Chondrocyte (in vitro differentiated cells): ENCODE results near the gene JPH3. TPM values are rescaled to one million over a fixed set of nuclear protein-coding genes. Genes with fewer than 3 reads are reported as not detected.

Experiments
- DNase-seq: peaks from one replicate; pipeline ENCODE4 v3.0.0; 2021; ENCODE audit warnings: mixed read lengths, low spot score
- H3K27ac Mint-ChIP-seq: one replicate; pipeline ENCODE4 v1.8.0; 2021; ENCODE audit warnings: mild to moderate bottlenecking, moderate library complexity, mixed read lengths; ENCODE audit not compliant: unreplicated experiment
- H3K27me3 Mint-ChIP-seq: 2 replicates; pipeline ENCODE4 v1.8.0; 2021; ENCODE audit warnings: low read depth, mixed read lengths
- H3K36me3 Mint-ChIP-seq: 2 replicates; pipeline ENCODE4 v1.8.0; 2021; ENCODE audit warnings: low read depth, mixed read lengths
- H3K4me1 Mint-ChIP-seq: 2 replicates; pipeline ENCODE4 v1.8.0; 2021; ENCODE audit warnings: low read depth, mild to moderate bottlenecking, mixed read lengths
- H3K4me3 Mint-ChIP-seq: one replicate; pipeline ENCODE4 v1.8.0; 2021; ENCODE audit warnings: mild to moderate bottlenecking, moderate library complexity, mixed read lengths; ENCODE audit not compliant: unreplicated experiment
- H3K9me3 Mint-ChIP-seq: 2 replicates; pipeline ENCODE4 v1.8.0; 2021; ENCODE audit warnings: low read depth, mixed read lengths
- CTCF ChIP-seq: fragments of 200-600 bp; sonication (generic); IDR thresholded peaks from 2 replicates; pipeline ENCODE4 v1.5.0; 2021; ENCODE audit warnings: antibody characterized with exemption, mild to moderate bottlenecking, moderate library complexity
- total RNA-seq: library from RNA; stranded (reverse); gene quantifications from 3 replicates; pipeline ENCODE4 v1.2.1, GENCODE V29; 2021

Gene JPH3
- total RNA-seq, 1 donor from 2014 or later, result 1.2 TPM

DNA sequence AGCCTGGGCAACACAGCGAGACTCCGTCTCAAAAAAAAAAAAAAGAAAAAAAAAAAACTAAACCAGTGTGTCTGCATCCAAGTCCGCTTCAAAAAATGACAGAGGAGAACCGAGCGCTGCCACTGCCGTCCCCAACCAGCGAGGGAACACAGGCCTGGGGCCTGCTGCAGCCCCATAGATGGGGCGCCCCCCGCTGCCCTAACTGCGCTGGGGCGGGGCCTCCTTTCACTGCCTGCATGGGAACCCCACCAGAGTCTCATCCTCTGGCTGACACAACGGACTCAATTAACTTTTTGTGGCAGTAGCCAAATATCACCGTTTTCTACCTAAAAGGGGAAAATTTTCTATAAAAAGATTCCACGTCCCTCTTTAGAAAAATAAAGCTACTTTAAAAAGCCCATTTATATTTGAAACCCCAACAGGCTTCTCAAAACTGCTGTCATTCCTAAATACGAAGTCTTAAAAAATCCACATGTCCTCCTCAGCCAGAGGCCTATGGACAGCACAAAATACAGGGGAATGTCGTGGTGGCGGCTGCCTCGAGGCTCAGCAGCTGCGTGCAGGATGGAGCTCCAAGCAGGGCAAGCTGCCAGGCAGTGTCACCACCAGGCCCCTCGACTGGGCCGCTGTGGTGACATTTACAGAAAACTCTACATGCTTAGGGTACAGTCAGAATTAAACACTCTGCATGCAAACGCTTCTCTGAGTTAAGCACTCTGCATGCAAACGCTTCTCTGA, 133.1 kb downstream of the JPH3 start:
- H3K36me3 Mint-ChIP-seq, result peaks cover 12% of the 10 kb centered on the region
- no peaks in the 10 kb centered on the region for H3K4me1 Mint-ChIP-seq
- no peak for TF ChIP-seq CTCF
- H3K9me3 Mint-ChIP-seq, result no peaks in the 10 kb centered on the region
- H3K27me3 Mint-ChIP-seq, result no peaks in the 10 kb centered on the region
- no peak overlapping the region for H3K4me3 Mint-ChIP-seq
- no peak overlapping the region for H3K27ac Mint-ChIP-seq
- DNase-seq, result no peak

DNA sequence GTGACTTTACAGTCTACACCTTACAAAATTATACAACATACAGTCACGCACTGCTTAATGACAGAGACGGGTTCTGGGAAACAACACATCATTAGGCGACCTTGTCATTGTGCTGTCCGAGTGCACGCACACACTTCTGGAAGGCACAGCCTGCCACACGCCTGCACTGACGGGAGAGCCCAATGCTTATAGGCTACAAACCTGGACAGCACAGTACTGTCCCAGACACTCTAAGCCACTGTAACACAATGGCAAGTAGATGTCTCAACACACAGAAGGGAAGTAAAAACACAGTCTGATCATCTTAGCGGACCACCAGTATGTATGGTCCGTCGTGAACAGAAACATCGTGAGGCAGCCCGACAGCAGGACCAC, 133.7 kb downstream of the JPH3 start:
- no peak for DNase-seq
- Mint-ChIP-seq H3K9me3 (no peaks in the 10 kb centered on the region), H3K27ac (no peak overlapping the region), H3K4me1 (no peaks in the 10 kb centered on the region), H3K27me3 (no peaks in the 10 kb centered on the region), H3K36me3 (peaks cover 14% of the 10 kb centered on the region), H3K4me3 (no peak overlapping the region)
- no peak for TF ChIP-seq CTCF

DNA sequence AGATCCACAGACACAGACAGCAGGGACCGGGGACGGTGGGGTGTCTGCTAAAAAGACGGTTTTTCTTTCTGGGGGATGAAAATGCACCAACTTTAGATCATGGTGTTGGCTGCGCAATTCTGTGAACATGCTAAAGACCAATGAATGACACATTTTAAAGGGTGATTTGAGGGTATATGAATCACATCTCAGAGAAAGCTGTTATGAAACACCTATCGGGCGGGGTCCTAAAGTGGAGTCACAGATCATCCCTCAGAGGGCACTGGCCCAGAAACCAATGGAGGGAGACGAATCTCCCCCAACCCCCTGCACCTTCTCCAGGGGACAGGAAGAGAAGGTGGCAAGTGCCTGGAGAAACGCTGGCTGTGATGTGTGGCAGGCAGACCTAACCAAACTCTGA, 137.5 kb downstream of the JPH3 start:
- peaks cover 7% of the 10 kb centered on the region for H3K36me3 Mint-ChIP-seq
- no peaks in the 10 kb centered on the region for H3K4me1 Mint-ChIP-seq
- TF ChIP-seq CTCF, result no peak
- no peaks in the 10 kb centered on the region for H3K27me3 Mint-ChIP-seq
- H3K9me3 Mint-ChIP-seq, result no peaks in the 10 kb centered on the region
- no peak for DNase-seq
- H3K4me3 Mint-ChIP-seq, result no peak overlapping the region
- no peak overlapping the region for H3K27ac Mint-ChIP-seq

- H3K36me3 Mint-ChIP-seq, result peaks cover 10% of the 10 kb centered on the region
- no peak for TF ChIP-seq CTCF
- H3K4me1 Mint-ChIP-seq, result no peaks in the 10 kb centered on the region
- no peaks in the 10 kb centered on the region for H3K9me3 Mint-ChIP-seq
- no peak for DNase-seq
- no peaks in the 10 kb centered on the region for H3K27me3 Mint-ChIP-seq
- H3K4me3 Mint-ChIP-seq, result no peak overlapping the region
- no peak overlapping the region for H3K27ac Mint-ChIP-seq
These were observed 138.1 kb downstream of the JPH3 start for GRCh38 chr16:87740441-87740840.

GRCh38 chr16:87740909-87741424, 138.7 kb downstream of the JPH3 start:
- no peak for TF ChIP-seq CTCF
- Mint-ChIP-seq H3K4me3 (no peak overlapping the region), H3K27me3 (no peaks in the 10 kb centered on the region), H3K36me3 (peaks cover 11% of the 10 kb centered on the region), H3K27ac (no peak overlapping the region), H3K9me3 (no peaks in the 10 kb centered on the region), H3K4me1 (no peaks in the 10 kb centered on the region)
- no peak for DNase-seq
